Fibroblast of villous mesenchyme (primary cell): ENCODE data around the gene DNTT. TPM values are rescaled to one million over a fixed set of nuclear protein-coding genes. Genes with fewer than 3 reads are reported as not detected.

Experiments used
- DNase-seq: peaks from one replicate; pipeline ENCODE4 v3.0.0-alpha.2; 2010; ENCODE audit warnings: low read depth
- H3K4me3 ChIP-seq: 2 replicates; pipeline ENCODE4 v1.5.1; 2011; ENCODE audit warnings: low read depth, mild to moderate bottlenecking, low read length
- total RNA-seq: library from RNA; depleted of rRNA; stranded (reverse); fragments of >200 nt; gene quantifications from 2 replicates; pipeline ENCODE4 v1.2.3, GENCODE V29; 2012
- TF ChIP-seq, protein P1 (sequence below): IDR thresholded peaks from 2 replicates; pipeline ENCODE4 v1.5.1; 2012; ENCODE audit warnings: low read depth, mild to moderate bottlenecking, low read length; ENCODE audit not compliant: insufficient read depth

DNTT gene
- total RNA-seq, 1 donor = not detected

DNA sequence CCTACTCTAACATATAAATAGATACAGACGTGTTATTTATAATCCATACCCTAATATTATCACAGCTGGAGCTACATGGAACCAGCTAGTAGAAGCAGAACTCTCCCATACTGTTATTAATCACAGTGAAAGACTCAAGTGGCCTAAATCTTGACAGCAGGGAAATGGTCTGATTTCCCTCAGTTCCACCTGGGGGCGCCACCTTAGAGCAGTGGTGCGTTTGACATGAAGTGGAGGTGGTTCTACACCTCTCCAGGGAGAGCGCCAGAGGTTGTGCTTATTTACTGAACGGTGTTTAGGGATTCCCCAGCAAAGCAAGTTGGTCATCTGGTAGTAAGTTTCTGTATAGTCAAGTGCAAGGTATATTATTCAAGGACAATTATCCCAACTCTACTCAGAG is 17.6 kb downstream of the DNTT start:
- no peak overlapping the region for H3K4me3 ChIP-seq

DNA sequence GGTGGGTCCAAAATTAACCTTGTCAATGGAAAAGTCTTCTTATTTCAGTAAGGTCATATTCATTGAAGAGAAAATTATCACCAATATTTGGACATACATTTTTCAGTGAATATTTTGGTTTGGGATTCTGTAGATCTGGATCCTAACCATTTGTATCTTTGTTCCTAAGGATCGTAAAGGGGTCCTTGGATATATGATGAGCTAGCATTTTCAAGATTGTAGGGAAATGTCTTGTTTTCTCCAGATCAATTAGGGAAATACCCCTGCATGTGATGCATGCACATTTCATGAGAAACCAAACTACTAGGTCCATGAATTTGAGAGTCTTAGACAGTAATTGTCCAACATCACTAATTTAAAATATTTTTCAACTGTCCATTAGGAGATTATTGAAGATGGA is 18.0 kb downstream of the DNTT start:
- no peak for DNase-seq
- no peak overlapping the region for H3K4me3 ChIP-seq
- TF ChIP-seq, protein P1, sequence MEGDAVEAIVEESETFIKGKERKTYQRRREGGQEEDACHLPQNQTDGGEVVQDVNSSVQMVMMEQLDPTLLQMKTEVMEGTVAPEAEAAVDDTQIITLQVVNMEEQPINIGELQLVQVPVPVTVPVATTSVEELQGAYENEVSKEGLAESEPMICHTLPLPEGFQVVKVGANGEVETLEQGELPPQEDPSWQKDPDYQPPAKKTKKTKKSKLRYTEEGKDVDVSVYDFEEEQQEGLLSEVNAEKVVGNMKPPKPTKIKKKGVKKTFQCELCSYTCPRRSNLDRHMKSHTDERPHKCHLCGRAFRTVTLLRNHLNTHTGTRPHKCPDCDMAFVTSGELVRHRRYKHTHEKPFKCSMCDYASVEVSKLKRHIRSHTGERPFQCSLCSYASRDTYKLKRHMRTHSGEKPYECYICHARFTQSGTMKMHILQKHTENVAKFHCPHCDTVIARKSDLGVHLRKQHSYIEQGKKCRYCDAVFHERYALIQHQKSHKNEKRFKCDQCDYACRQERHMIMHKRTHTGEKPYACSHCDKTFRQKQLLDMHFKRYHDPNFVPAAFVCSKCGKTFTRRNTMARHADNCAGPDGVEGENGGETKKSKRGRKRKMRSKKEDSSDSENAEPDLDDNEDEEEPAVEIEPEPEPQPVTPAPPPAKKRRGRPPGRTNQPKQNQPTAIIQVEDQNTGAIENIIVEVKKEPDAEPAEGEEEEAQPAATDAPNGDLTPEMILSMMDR = no peak

More for the DNA sequence above, 17.6 kb downstream of the DNTT start:
- TF ChIP-seq, protein P1 = no peak
- DNase-seq = no peak

DNA sequence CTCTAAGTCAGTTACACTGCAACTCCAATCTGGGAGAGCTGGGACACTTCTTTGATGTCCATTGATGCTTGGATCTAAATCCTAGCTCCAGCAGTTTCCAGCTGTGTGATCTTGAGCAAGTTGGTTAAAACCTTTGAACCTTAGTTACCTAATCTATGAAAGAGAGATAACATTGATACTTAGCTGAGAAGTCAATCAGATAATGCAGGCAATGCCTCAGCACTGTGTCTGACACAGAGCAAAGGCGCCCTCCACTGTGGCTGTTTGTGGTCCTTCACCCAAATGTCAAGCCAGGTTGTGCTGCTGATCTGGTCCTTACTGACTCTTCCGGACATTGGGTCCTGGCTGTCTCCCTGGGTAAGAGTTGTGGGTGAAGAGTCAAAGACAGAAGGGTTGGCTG is 20.2 kb downstream of the DNTT start:
- no peak overlapping the region for H3K4me3 ChIP-seq
- DNase-seq = no peak
- TF ChIP-seq, protein P1 = no peak

DNA sequence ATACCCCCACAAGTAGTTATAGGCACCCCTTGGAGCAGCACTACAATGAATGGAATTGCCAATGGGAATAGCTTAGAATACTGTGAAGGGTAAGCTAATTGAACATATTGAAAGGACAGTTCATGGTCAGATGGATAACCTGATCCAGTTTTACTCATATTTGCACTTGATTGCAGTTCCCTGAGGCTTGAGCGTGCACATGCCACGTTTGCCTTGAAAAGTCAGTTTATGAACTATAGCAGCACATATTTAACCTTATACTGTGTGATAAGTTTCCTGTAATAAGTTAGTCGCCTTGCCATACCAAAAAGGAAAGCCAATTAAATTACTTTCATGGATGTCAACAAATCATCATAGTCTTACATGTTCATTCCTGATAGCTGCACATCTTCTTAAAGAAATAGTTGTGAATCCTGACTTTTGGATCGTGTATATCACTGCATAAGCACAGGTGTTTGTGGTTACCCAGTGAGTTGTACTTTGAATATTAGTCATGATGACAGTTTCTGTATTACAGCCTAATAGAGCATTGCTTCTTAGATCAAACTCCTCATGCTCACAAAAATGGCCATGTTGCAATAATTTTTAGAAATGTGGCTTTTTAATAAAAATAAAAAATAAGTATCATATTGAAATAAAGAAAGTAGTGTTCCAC is 21.6 kb downstream of the DNTT start:
- TF ChIP-seq, protein P1 = no peak
- H3K4me3 ChIP-seq = no peak overlapping the region
- no peak for DNase-seq

DNA sequence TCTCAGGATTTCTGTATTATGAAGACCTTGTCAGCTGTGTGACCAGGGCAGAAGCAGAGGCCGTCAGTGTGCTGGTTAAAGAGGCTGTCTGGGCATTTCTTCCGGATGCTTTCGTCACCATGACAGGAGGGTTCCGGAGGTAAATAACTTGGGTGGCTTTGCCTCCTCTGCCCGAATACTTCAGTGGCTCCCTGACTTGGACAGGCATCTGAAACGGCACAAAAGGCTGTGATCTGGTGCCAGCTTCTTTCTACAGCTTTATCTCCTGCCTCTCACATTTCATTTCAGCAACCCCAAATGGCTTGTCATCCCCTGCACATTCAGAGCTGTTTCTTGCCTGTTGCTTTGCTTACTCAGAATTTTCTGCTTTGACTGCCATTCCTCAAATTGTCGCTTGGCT is 23.2 kb downstream of the DNTT start:
- TF ChIP-seq, protein P1 = no peak
- no peak for DNase-seq
- H3K4me3 ChIP-seq = no peak overlapping the region

- DNase-seq = no peak
- H3K4me3 ChIP-seq = no peak overlapping the region
- TF ChIP-seq, protein P1 = no peak
Measured at GRCh38 chr10:96333101-96333500, 28.9 kb downstream of the DNTT start.
